GM13976 (cell line): ENCODE results near the gene FAM53A.

ENCODE experiments used
- DNase-seq: peaks from one replicate; pipeline ENCODE4 v3.0.0; 2012; ENCODE audit warnings: low spot score
- CTCF ChIP-seq: IDR thresholded peaks from 2 replicates; pipeline ENCODE4 v1.5.1; 2012; ENCODE audit warnings: borderline replicate concordance, mild to moderate bottlenecking; ENCODE audit not compliant: insufficient read depth; ENCODE audit errors: extremely low read depth, missing control alignments, control extremely low read depth
- in situ Hi-C: fragments of 300-500 bp; cut with MboI; formaldehyde crosslinking; loops from one replicate; pipeline ENCODE4 v1.12.0; 2022; ENCODE audit warnings: low sequenced_read_pairs, mixed read lengths, inconsistent platforms; ENCODE audit not compliant: unreplicated experiment

FAM53A gene

GRCh38 chr4:1716065-1716945 is 32.2 kb upstream of the FAM53A start:
- TF ChIP-seq CTCF = no peak
- in situ Hi-C loops = no loop called here
- DNase-seq = no peak

GRCh38 chr4:1715002-1715758 is 31.1 kb upstream of the FAM53A start:
- TF ChIP-seq CTCF = no peak
- DNase-seq = peak; percentile 53
- in situ Hi-C loops = no loop called here

- DNase-seq = no peak
These were observed 30.3 kb upstream of the FAM53A start for GRCh38 chr4:1714303-1715001.

GRCh38 chr4:1713003-1713851 is 29.1 kb upstream of the FAM53A start:
- DNase-seq = no peak
- in situ Hi-C loops = no loop called here
- TF ChIP-seq CTCF = no peak

More at GRCh38 chr4:1714303-1715001, 30.3 kb upstream of the FAM53A start:
- TF ChIP-seq CTCF = no peak
- in situ Hi-C loops = no loop called here

- DNase-seq = peak; percentile 98
- in situ Hi-C loops = no loop called here
- TF ChIP-seq CTCF = no peak
These were observed 28.3 kb upstream of the FAM53A start, which contains the start of gene SLBP for GRCh38 chr4:1712216-1713002. Gene SLBP (minus strand): TSS chr4:1712319. CDS start chr4:1712188, 131 bp downstream.
